Measurements from ENCODE around the gene SUPT20H.

DNA sequence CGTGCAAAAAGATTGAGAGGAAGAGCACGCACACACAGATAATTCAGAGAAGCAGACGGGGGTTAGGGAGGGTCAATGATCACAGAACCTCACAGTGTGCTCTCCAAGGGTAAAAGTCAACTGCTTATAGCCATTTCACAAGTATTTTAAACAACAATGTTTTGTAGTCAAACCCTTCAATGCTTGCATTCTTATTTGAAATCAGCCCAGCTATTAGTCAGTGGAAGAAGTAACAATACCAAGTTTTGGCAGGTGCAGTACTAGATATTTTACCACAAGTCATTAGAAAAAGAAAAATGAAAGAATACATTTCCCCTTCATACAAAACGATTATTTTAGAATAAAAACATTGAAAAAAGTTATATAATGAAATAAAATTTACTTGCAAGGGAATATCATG, 43.4 kb upstream of the SUPT20H start:
- TF ChIP-seq, protein P1, sequence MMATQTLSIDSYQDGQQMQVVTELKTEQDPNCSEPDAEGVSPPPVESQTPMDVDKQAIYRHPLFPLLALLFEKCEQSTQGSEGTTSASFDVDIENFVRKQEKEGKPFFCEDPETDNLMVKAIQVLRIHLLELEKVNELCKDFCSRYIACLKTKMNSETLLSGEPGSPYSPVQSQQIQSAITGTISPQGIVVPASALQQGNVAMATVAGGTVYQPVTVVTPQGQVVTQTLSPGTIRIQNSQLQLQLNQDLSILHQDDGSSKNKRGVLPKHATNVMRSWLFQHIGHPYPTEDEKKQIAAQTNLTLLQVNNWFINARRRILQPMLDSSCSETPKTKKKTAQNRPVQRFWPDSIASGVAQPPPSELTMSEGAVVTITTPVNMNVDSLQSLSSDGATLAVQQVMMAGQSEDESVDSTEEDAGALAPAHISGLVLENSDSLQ (IDR thresholded peaks at IDR 0.05) = no peak
- TF ChIP-seq LEF1 (IDR thresholded peaks at IDR 0.05; ENCODE audit: borderline replicate concordance) (no peak), SUZ12 (IDR thresholded peaks at IDR 0.05) (no peak), TARDBP (IDR thresholded peaks at IDR 0.05) (no peak), FOXM1 (IDR thresholded peaks at IDR 0.05; ENCODE audit: borderline replicate concordance) (no peak), FOXA1 (IDR thresholded peaks at IDR 0.05) (no peak), FOXK2 (IDR thresholded peaks at IDR 0.05) (no peak)
